Right lobe of liver (tissue), 6 donors: Measurements from ENCODE around the gene KIAA1614. TPM values are rescaled to one million over a fixed set of nuclear protein-coding genes. Genes with fewer than 3 reads are reported as not detected.

ENCODE experiments used
- ATAC-seq, 4 donors: fragments of 200-7000 bp; cut with Tn5 transposase; one replicate each; pipeline ENCODE4 v1.9.1; 2020; ENCODE audit warnings: mild to moderate bottlenecking in 4 of 4, moderate library complexity in 4 of 4
- DNase-seq, 3 donors: peaks; one replicate each; pipeline ENCODE4 v3.0.0-alpha.2; 2020
- H3K27ac ChIP-seq, 3 donors: fragments of 200-600 bp; one replicate each; pipeline ENCODE4 v1.8.0; 2022
- H3K27me3 ChIP-seq, 2 donors: fragments of 200-600 bp; one replicate each; pipeline ENCODE4 v1.8.0; 2022
- H3K36me3 ChIP-seq, 4 donors: fragments of 200-600 bp; sonication (generic) in 1 of 4; one replicate each; pipeline versions ENCODE4 v1.5.1 to v1.8.0; 2017 to 2022; ENCODE audit warnings: control low read depth in 1 of 4
- H3K4me1 ChIP-seq, 4 donors: fragments of 200-600 bp; sonication (generic) in 1 of 4; one replicate each; pipeline versions ENCODE4 v1.5.1 to v1.8.0; 2017 to 2022; ENCODE audit warnings: control low read depth in 1 of 4
- H3K4me3 ChIP-seq, 3 donors: fragments of 200-600 bp; one replicate each; pipeline ENCODE4 v1.8.0; 2022
- H3K9me3 ChIP-seq, 4 donors: fragments of 200-600 bp; sonication (generic) in 1 of 4; one replicate each; pipeline versions ENCODE4 v1.5.1 to v1.8.0; 2017 to 2022; ENCODE audit warnings: control low read depth in 1 of 4
- CTCF ChIP-seq, 4 donors: fragments of 200-600 bp in 3 of 4; fragments of 450-650 bp in 1 of 4; IDR thresholded peaks; one replicate each; pipeline versions ENCODE4 v1.5.1 to v1.8.0; 2016 to 2022; ENCODE audit warnings: antibody characterized with exemption in 4 of 4, mild to moderate bottlenecking in 2 of 4
- POLR2A ChIP-seq: fragments of 450-650 bp; IDR thresholded peaks from one replicate; pipeline ENCODE4 v1.6.1; 2017; ENCODE audit warnings: antibody characterized with exemption, mild to moderate bottlenecking
- WGBS: methylation state at CpG from one replicate; pipeline ENCODE4 v1.1.6; 2018; ENCODE audit warnings: low coverage, low lambda C conversion rate; ENCODE audit not compliant: insufficient coverage; ENCODE audit errors: missing lambda C conversion rate; 5-methylcytosine and 5-hydroxymethylcytosine counted together
- intact Hi-C, 2 donors: fragments of 100-400 bp; cut with DNase I; formaldehyde crosslinking; loops; one replicate each; pipeline versions ENCODE4 v1.11.2 to v1.14.1; 2022
- total RNA-seq, 6 experiments: library from RNA; depleted of rRNA in 2 of 6; stranded (reverse); fragments of >200 nt in 2 of 6; fragmentation: NEBNext Ultra II Directional in 3 of 6; extraction: Animal tissue kit (Norgen Biotek cat#: 25700) in 3 of 6; gene quantifications; one replicate each; pipeline versions ENCODE4 v1.1.0 to v1.2.4, GENCODE V29; 2016 to 2023
- donor health status: DM: no; HTN: yes; CAD: no.
- donor health status: DM: no; HTN: no; CAD: no.
- donor health status: DM: no; HTN: no; CAD: no.
- donor health status: DM: no; HTN: yes; CAD: no.
- donor health status: DM: no; HTN: yes; CAD: no.

KIAA1614 gene
- total RNA-seq, 6 experiments from 2014 or later = 0.13 to 0.25 (median 0.21) TPM

- no peak for TF ChIP-seq POLR2A
- TF ChIP-seq CTCF (IDR thresholded peaks at IDR 0.05) = no peak
- DNase-seq (no peak), ATAC-seq (no peak)
- H3K4me1 ChIP-seq = no peaks in the 10 kb centered on the region
- intact Hi-C loops = no loop called here
- no peaks in the 10 kb centered on the region for H3K36me3 ChIP-seq
- H3K4me3 ChIP-seq = no peak overlapping the region
- WGBS = 80% methylated on average over 1 of the region's 15 CpGs
- H3K27ac ChIP-seq = no peak overlapping the region
- no peaks in the 10 kb centered on the region for H3K27me3 ChIP-seq
- H3K9me3 ChIP-seq = no peaks in the 10 kb centered on the region
These were observed 32.5 kb downstream of the KIAA1614 start for GRCh38 chr1:180945151-180945550.

GRCh38 chr1:180945551-180945950 lies 32.9 kb downstream of the KIAA1614 start:
- no CpG with 5 or more reads among the region's 8 CpGs for WGBS
- Histone ChIP-seq H3K9me3 (no peaks in the 10 kb centered on the region), H3K27me3 (no peaks in the 10 kb centered on the region), H3K4me3 (no peak overlapping the region), H3K27ac (no peak overlapping the region), H3K4me1 (no peaks in the 10 kb centered on the region), H3K36me3 (no peaks in the 10 kb centered on the region)
- peak in 1 of 3 donors; percentile 16 for DNase-seq
- intact Hi-C loops = no loop called here
- no peak for ATAC-seq
- no peak for TF ChIP-seq POLR2A
- no peak for TF ChIP-seq CTCF (IDR thresholded peaks at IDR 0.05)

- ATAC-seq = no peak
These were observed 33.4 kb downstream of the KIAA1614 start for GRCh38 chr1:180946056-180946455.

GRCh38 chr1:180946541-180947498 lies 34.1 kb downstream of the KIAA1614 start:
- H3K9me3 ChIP-seq = no peaks in the 10 kb centered on the region
- peak in 1 of 3 donors; percentile 26 for DNase-seq
- H3K27ac ChIP-seq = no peak overlapping the region
- TF ChIP-seq CTCF (IDR thresholded peaks at IDR 0.05) (no peak), POLR2A (no peak)
- ATAC-seq = no peak
- WGBS = 92% methylated on average over 14 of the region's 18 CpGs
- H3K4me3 ChIP-seq = no peak overlapping the region
- no peaks in the 10 kb centered on the region for H3K27me3 ChIP-seq
- intact Hi-C loops = no loop called here
- no peaks in the 10 kb centered on the region for H3K4me1 ChIP-seq
- no peaks in the 10 kb centered on the region for H3K36me3 ChIP-seq

More at GRCh38 chr1:180946056-180946455, 33.4 kb downstream of the KIAA1614 start:
- DNase-seq = peak in 1 of 3 donors; percentile 8
- Histone ChIP-seq H3K36me3 (no peaks in the 10 kb centered on the region), H3K27me3 (no peaks in the 10 kb centered on the region), H3K4me1 (no peaks in the 10 kb centered on the region), H3K4me3 (no peak overlapping the region), H3K27ac (no peak overlapping the region), H3K9me3 (no peaks in the 10 kb centered on the region)
- 100% methylated on average over 1 of the region's 7 CpGs for WGBS
- TF ChIP-seq CTCF (IDR thresholded peaks at IDR 0.05) = no peak
- no peak for TF ChIP-seq POLR2A
- intact Hi-C loops = no loop called here
